Astrocyte of the cerebellum (primary cell): ENCODE measurements around the gene DNAJC6.

Experiments used
- DNase-seq: peaks from one replicate; pipeline ENCODE4 v3.0.0-alpha.2; 2011; ENCODE audit warnings: low read depth
- H3K4me3 ChIP-seq: 2 replicates; pipeline ENCODE4 v1.5.1; 2011; ENCODE audit warnings: mild to moderate bottlenecking, low read depth, low read length, moderate library complexity
- CTCF ChIP-seq: IDR thresholded peaks from 2 replicates; pipeline ENCODE4 v1.5.1; 2012; ENCODE audit warnings: low read length, low read depth, moderate library complexity, mild to moderate bottlenecking; ENCODE audit errors: missing control alignments
- in situ Hi-C: cut with HindIII; loops from 2 replicates; pipeline ENCODE4 v1.10.0; 2017; ENCODE audit warnings: low sequenced_read_pairs

DNAJC6 gene

GRCh38 chr1:65392497-65392896, 83.2 kb downstream of the DNAJC6 start:
- TF ChIP-seq CTCF = no peak
- no peak for DNase-seq
- in situ Hi-C loops = no loop called here
- H3K4me3 ChIP-seq = no peak overlapping the region

DNA sequence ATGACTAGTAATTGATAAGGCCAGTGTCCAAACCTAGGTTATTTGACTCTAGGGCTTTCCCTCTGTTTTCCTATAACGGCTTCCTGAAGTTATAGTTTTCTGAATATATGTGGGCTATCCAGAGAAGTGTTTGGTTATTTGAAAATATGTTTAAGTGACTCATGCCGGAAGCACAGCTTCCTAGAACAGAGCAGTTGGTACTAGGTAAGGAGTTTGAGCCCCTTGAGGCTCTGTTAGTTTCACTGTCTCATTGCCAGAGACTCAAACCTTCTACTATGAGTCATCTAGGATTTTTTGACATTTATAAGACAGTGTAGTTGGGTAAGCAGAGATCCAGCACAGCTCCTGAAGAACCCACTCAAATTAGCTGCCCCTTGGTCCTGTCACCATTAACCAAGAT, 84.0 kb downstream of the DNAJC6 start:
- in situ Hi-C loops = no loop called here
- no peak overlapping the region for H3K4me3 ChIP-seq
- no peak for TF ChIP-seq CTCF
- DNase-seq = no peak

- DNase-seq = no peak
- TF ChIP-seq CTCF = no peak
- in situ Hi-C loops = no loop called here
- no peak overlapping the region for H3K4me3 ChIP-seq
Measured at GRCh38 chr1:65393928-65394327, 84.6 kb downstream of the DNAJC6 start.

GRCh38 chr1:65395887-65396612, 86.7 kb downstream of the DNAJC6 start:
- in situ Hi-C loops = no loop called here

DNA sequence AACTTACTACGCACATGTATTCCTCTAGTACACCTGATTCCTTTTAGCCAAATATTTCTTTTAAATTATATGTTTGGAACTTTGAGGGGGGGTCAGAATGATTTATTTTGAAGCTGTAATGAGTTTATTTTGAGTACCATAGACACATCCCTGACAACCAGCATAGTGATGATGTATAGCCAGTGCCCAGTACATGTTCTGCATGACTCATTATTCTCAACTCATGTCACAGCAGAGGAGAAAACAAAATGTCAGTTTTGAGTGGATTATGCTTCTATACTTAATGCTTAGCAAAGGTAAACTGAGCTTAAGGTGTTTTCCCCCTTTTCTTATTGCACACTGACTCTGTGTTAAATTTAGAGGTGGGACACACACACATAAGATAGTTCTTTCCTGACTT, 88.7 kb downstream of the DNAJC6 start:
- no peak overlapping the region for H3K4me3 ChIP-seq
- in situ Hi-C loops = no loop called here
- TF ChIP-seq CTCF = no peak
- DNase-seq = no peak

More at GRCh38 chr1:65395887-65396612, 86.7 kb downstream of the DNAJC6 start:
- DNase-seq = peak; percentile 24
- no peak for TF ChIP-seq CTCF
- H3K4me3 ChIP-seq = no peak overlapping the region

- no peak overlapping the region for H3K4me3 ChIP-seq
- no peak for DNase-seq
- in situ Hi-C loops = no loop called here
- TF ChIP-seq CTCF = no peak
Measured at GRCh38 chr1:65399003-65399402, 89.7 kb downstream of the DNAJC6 start.
